HepG2 (cell line): ENCODE measurements around the gene ZFR. TPM values are rescaled to one million over a fixed set of nuclear protein-coding genes. Genes with fewer than 3 reads are reported as not detected.

Experiments used
- GATA4 ChIP-seq: sonication (generic); IDR thresholded peaks from 2 replicates; pipeline ENCODE4 v1.6.1; 2016; ENCODE audit warnings: antibody characterized with exemption, low read depth, borderline replicate concordance
- HCFC1 ChIP-seq: fragments of 150-350 bp; IDR thresholded peaks from 2 replicates; pipeline ENCODE4 v1.6.1; 2014; ENCODE audit warnings: low read depth, low read length
- HIVEP1 ChIP-seq: sonication (generic); formaldehyde crosslinking; IDR thresholded peaks from 2 replicates; pipeline ENCODE4 v1.4.0; 2020; ENCODE audit warnings: mild to moderate bottlenecking, missing genetic modification reagents
- JUND ChIP-seq: sonication (generic); formaldehyde crosslinking; IDR thresholded peaks from 2 replicates; pipeline ENCODE4 v1.8.0; 2022; ENCODE audit warnings: mild to moderate bottlenecking, missing genetic modification reagents
- KLF15 ChIP-seq: sonication (generic); formaldehyde crosslinking; IDR thresholded peaks from 2 replicates; pipeline ENCODE4 v1.8.1; 2023; ENCODE audit warnings: borderline replicate concordance, mild to moderate bottlenecking, inconsistent platforms, missing genetic modification reagents, mixed read lengths
- MZF1 ChIP-seq: sonication (generic); formaldehyde crosslinking; IDR thresholded peaks from 2 replicates; pipeline ENCODE4 v1.8.1; 2023; ENCODE audit warnings: mild to moderate bottlenecking, missing genetic modification reagents, borderline replicate concordance
- SOX5 ChIP-seq: IDR thresholded peaks from 2 replicates; pipeline ENCODE4 v1.6.1; 2016; ENCODE audit warnings: borderline replicate concordance
- SP5 ChIP-seq: IDR thresholded peaks from 2 replicates; pipeline ENCODE4 v1.6.1; 2016; ENCODE audit warnings: low read depth, borderline replicate concordance
- U2AF2 ChIP-seq: fragments of 200-400 bp; formaldehyde crosslinking; IDR thresholded peaks from 2 replicates; pipeline ENCODE4 v1.6.1; 2017; ENCODE audit warnings: low read depth, mild to moderate bottlenecking, low read length
- YEATS4 ChIP-seq: sonication (generic); formaldehyde crosslinking; IDR thresholded peaks from 2 replicates; pipeline ENCODE4 v1.4.0; 2020; ENCODE audit warnings: missing genetic modification reagents, borderline replicate concordance
- ZNF468 ChIP-seq: sonication (generic); formaldehyde crosslinking; IDR thresholded peaks from 2 replicates; pipeline ENCODE4 v1.8.0; 2022; ENCODE audit warnings: mild to moderate bottlenecking, moderate library complexity, missing genetic modification reagents
- ZNF615 ChIP-seq: sonication (generic); formaldehyde crosslinking; IDR thresholded peaks from 2 replicates; pipeline ENCODE4 v1.5.0; 2020; ENCODE audit warnings: mild to moderate bottlenecking, missing genetic modification reagents, borderline replicate concordance
- ZNF772 ChIP-seq: sonication (generic); formaldehyde crosslinking; IDR thresholded peaks from 2 replicates; pipeline ENCODE4 v1.5.0; 2020; ENCODE audit warnings: mild to moderate bottlenecking, missing genetic modification reagents
- polyA plus RNA-seq, 8 experiments: library from polyadenylated mRNA; depleted of rRNA in 3 of 8; stranded (reverse) in 7 of 8; unstranded in 1 of 8; fragments of >200 nt; fragmentation: Illumina TruSeq in 4 of 8; extraction: Trizol in 4 of 8; gene quantifications; 2 replicates each; pipeline versions ENCODE4 v1.2.1 to v1.2.3, GENCODE V29; 2011 to 2016; ENCODE audit warnings: low read depth in 4 of 8, missing spikeins in 1 of 8, mixed read lengths in 1 of 8; ENCODE audit not compliant: insufficient read depth in 1 of 8
- total RNA-seq, 5 experiments: library from RNA; depleted of rRNA; stranded (reverse); fragments of >200 nt; fragmentation: Illumina TruSeq; extraction: Trizol; gene quantifications; 2 replicates each; pipeline ENCODE4 v1.2.3, GENCODE V29; 2016; ENCODE audit warnings: low read depth in 1 of 5
- TF ChIP-seq, protein P1 (sequence below): IDR thresholded peaks from 2 replicates; pipeline ENCODE4 v1.6.1; 2016
- TF ChIP-seq, protein P2 (sequence below): sonication (generic); formaldehyde crosslinking; IDR thresholded peaks from 2 replicates; pipeline ENCODE4 v1.5.1; 2020; ENCODE audit warnings: mild to moderate bottlenecking, missing genetic modification reagents, borderline replicate concordance
- TF ChIP-seq, protein P3 (sequence below): sonication (generic); formaldehyde crosslinking; IDR thresholded peaks from 2 replicates; pipeline ENCODE4 v1.4.0; 2020; ENCODE audit warnings: mild to moderate bottlenecking, missing genetic modification reagents, borderline replicate concordance

Gene ZFR
- total and polyA plus RNA-seq, 2 of the 13 experiments (the other 11 are each of a cell fraction or from before 2014, with no cell fraction given) = 89.0 to 92.8 TPM

DNA sequence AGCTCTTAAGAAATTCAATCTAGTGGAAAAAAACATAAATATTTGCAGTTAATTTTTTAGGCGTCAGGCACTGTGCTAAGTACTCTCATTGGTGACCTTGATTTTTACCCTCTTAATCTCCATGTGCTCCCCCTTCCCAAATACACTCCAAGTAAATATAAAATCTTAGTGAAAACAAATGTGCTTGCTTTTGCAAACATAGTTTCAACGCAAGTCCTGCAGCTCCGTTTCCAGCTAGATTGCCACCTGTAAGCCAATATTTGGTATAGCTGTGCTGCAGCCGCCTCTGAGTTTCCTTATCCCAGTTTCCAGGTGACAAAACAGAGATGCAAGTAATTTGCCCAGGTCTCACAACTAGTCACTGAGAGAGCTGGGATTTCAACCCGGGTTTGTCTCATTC is 129.9 kb downstream of the ZFR start (continued):
- TF ChIP-seq SOX5 (peak; percentile 56; the same call in 1 of the 2 replicates), U2AF2 (no peak), ZNF772 (CRISPR knock-in tag) (no peak), GATA4 (no peak), ZNF468 (CRISPR knock-in tag) (no peak), MZF1 (CRISPR knock-in tag) (no peak), JUND (no peak), YEATS4 (0 out of 2 replicates have a peak, but pooled peaks have one; percentile 38), HIVEP1 (CRISPR knock-in tag) (no peak), SP5 (CRISPR knock-in tag) (0 out of 2 replicates have a peak, but pooled peaks have one; percentile 23), HCFC1 (no peak), ZNF615 (CRISPR knock-in tag) (no peak), KLF15 (no peak)
- TF ChIP-seq, protein P1, sequence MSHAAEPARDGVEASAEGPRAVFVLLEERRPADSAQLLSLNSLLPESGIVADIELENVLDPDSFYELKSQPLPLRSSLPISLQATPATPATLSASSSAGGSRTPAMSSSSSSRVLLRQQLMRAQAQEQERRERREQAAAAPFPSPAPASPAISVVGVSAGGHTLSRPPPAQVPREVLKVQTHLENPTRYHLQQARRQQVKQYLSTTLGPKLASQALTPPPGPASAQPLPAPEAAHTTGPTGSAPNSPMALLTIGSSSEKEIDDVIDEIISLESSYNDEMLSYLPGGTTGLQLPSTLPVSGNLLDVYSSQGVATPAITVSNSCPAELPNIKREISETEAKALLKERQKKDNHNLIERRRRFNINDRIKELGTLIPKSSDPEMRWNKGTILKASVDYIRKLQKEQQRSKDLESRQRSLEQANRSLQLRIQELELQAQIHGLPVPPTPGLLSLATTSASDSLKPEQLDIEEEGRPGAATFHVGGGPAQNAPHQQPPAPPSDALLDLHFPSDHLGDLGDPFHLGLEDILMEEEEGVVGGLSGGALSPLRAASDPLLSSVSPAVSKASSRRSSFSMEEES (CRISPR knock-in tag) = no peak
- TF ChIP-seq, protein P2, sequence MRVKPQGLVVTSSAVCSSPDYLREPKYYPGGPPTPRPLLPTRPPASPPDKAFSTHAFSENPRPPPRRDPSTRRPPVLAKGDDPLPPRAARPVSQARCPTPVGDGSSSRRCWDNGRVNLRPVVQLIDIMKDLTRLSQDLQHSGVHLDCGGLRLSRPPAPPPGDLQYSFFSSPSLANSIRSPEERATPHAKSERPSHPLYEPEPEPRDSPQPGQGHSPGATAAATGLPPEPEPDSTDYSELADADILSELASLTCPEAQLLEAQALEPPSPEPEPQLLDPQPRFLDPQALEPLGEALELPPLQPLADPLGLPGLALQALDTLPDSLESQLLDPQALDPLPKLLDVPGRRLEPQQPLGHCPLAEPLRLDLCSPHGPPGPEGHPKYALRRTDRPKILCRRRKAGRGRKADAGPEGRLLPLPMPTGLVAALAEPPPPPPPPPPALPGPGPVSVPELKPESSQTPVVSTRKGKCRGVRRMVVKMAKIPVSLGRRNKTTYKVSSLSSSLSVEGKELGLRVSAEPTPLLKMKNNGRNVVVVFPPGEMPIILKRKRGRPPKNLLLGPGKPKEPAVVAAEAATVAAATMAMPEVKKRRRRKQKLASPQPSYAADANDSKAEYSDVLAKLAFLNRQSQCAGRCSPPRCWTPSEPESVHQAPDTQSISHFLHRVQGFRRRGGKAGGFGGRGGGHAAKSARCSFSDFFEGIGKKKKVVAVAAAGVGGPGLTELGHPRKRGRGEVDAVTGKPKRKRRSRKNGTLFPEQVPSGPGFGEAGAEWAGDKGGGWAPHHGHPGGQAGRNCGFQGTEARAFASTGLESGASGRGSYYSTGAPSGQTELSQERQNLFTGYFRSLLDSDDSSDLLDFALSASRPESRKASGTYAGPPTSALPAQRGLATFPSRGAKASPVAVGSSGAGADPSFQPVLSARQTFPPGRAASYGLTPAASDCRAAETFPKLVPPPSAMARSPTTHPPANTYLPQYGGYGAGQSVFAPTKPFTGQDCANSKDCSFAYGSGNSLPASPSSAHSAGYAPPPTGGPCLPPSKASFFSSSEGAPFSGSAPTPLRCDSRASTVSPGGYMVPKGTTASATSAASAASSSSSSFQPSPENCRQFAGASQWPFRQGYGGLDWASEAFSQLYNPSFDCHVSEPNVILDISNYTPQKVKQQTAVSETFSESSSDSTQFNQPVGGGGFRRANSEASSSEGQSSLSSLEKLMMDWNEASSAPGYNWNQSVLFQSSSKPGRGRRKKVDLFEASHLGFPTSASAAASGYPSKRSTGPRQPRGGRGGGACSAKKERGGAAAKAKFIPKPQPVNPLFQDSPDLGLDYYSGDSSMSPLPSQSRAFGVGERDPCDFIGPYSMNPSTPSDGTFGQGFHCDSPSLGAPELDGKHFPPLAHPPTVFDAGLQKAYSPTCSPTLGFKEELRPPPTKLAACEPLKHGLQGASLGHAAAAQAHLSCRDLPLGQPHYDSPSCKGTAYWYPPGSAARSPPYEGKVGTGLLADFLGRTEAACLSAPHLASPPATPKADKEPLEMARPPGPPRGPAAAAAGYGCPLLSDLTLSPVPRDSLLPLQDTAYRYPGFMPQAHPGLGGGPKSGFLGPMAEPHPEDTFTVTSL (CRISPR knock-in tag) = peak; percentile 54; the same call in 1 of the 2 replicates
- TF ChIP-seq, protein P3, sequence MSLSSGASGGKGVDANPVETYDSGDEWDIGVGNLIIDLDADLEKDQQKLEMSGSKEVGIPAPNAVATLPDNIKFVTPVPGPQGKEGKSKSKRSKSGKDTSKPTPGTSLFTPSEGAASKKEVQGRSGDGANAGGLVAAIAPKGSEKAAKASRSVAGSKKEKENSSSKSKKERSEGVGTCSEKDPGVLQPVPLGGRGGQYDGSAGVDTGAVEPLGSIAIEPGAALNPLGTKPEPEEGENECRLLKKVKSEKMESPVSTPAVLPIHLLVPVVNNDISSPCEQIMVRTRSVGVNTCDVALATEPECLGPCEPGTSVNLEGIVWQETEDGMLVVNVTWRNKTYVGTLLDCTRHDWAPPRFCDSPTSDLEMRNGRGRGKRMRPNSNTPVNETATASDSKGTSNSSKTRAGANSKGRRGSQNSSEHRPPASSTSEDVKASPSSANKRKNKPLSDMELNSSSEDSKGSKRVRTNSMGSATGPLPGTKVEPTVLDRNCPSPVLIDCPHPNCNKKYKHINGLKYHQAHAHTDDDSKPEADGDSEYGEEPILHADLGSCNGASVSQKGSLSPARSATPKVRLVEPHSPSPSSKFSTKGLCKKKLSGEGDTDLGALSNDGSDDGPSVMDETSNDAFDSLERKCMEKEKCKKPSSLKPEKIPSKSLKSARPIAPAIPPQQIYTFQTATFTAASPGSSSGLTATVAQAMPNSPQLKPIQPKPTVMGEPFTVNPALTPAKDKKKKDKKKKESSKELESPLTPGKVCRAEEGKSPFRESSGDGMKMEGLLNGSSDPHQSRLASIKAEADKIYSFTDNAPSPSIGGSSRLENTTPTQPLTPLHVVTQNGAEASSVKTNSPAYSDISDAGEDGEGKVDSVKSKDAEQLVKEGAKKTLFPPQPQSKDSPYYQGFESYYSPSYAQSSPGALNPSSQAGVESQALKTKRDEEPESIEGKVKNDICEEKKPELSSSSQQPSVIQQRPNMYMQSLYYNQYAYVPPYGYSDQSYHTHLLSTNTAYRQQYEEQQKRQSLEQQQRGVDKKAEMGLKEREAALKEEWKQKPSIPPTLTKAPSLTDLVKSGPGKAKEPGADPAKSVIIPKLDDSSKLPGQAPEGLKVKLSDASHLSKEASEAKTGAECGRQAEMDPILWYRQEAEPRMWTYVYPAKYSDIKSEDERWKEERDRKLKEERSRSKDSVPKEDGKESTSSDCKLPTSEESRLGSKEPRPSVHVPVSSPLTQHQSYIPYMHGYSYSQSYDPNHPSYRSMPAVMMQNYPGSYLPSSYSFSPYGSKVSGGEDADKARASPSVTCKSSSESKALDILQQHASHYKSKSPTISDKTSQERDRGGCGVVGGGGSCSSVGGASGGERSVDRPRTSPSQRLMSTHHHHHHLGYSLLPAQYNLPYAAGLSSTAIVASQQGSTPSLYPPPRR (CRISPR knock-in tag) = no peak; the same call in 1 of the 2 replicates
